ENCODE results near the gene TMEM253.
A peak's percentile ranks its signal among the peaks of the same experiment; 100 is the strongest.

The TMEM253 gene

GRCh38 chr14:21071225-21072030 is 29.4 kb upstream of the TMEM253 start:
- peak in 2 of 5 experiments; percentile 26 to 50 for DNase-seq

GRCh38 chr14:21072031-21072473 is 28.8 kb upstream of the TMEM253 start:
- DNase-seq, result no peak

- no peak for DNase-seq
Observed at GRCh38 chr14:21072781-21073339, 28.0 kb upstream of the TMEM253 start.

GRCh38 chr14:21073921-21074320 is 26.9 kb upstream of the TMEM253 start:
- DNase-seq, result no peak

GRCh38 chr14:21074398-21075272 is 26.2 kb upstream of the TMEM253 start:
- DNase-seq, result no peak

GRCh38 chr14:21075719-21076437 is 25.0 kb upstream of the TMEM253 start:
- no peak for DNase-seq

- no peak for DNase-seq
Observed at GRCh38 chr14:21077672-21078071, 23.2 kb upstream of the TMEM253 start.

GRCh38 chr14:21078287-21078686 is 22.6 kb upstream of the TMEM253 start:
- DNase-seq, result no peak

- DNase-seq, result no peak
Observed at GRCh38 chr14:21078726-21079125, 22.1 kb upstream of the TMEM253 start.

- no peak for DNase-seq
Observed at GRCh38 chr14:21081521-21082142, 19.2 kb upstream of the TMEM253 start.

- no peak for DNase-seq
Observed at GRCh38 chr14:21083565-21084325, 17.1 kb upstream of the TMEM253 start.

- DNase-seq, result no peak
Observed at GRCh38 chr14:21084396-21084795, 16.5 kb upstream of the TMEM253 start.

- DNase-seq, result no peak
Observed at GRCh38 chr14:21084998-21085853, 15.6 kb upstream of the TMEM253 start.

- DNase-seq, result no peak
Observed at GRCh38 chr14:21086908-21087293, 14.0 kb upstream of the TMEM253 start.

GRCh38 chr14:21087294-21088091 is 13.4 kb upstream of the TMEM253 start:
- peak in 4 of 5 experiments; percentile 44 to 94 (median 84) for DNase-seq

GRCh38 chr14:21088687-21089086 is 12.2 kb upstream of the TMEM253 start:
- DNase-seq, result no peak

- no peak for DNase-seq
Observed at GRCh38 chr14:21089271-21089670, 11.6 kb upstream of the TMEM253 start.

- no peak for DNase-seq
Observed at GRCh38 chr14:21089877-21090193, 11.0 kb upstream of the TMEM253 start.

GRCh38 chr14:21090194-21090939 is 10.5 kb upstream of the TMEM253 start:
- DNase-seq, result no peak

All from T-helper 2 cell (primary cell).